ENCODE data around the gene LIMK1.
"Not testable (repeated sequence)": the region's sequence is repeated elsewhere in the genome, so short reads cannot be mapped to it uniquely, and the experiment has no call there.

The LIMK1 gene

DNA sequence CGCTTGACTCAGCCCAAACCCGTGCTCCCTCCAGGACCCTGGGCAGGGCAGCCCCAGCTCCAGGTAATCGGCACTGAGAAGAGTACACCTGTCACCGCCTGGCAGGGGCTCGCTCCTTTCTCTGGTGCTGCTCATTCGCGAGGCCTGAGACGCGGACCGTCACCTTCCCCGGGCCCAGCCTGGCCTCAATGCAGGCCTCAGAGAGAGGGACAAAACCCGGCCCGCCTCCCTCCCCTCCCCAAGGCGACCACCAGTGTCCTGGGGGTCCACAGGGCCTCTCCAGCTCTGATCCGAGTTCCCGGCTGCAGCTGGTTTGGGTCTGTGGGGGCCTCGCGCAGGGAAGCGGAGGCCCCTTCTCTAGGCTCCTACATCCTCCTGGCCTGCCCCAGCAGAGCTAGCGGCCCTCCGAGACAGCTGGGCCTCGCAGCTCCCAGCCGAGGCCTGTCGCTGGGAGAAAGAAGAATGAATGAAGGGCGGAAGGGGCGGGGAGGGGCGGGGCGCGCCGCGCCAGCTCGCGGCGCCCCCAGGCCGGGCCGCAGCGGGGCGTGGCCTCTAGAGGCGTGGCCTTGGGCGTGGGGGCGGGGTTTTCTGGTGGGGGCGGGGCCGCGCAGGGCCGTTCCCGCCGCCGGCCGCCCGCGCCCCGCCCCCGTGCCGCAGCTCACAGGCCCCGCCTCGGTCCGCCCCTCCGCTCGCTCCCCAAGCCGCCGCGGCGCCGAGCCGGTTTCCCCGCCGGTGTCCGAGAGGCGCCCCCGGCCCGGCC, at the start of gene LIMK1:
Gene LIMK1 (plus strand): TSS at position 688 of the 760 bp plus-strand sequence. CDS start 187 bp downstream, outside the sequence.
- peak; percentile 59 to 82 (median 62) for DNase-seq (ENCODE audit: low read depth in 3 of 3)

DNA sequence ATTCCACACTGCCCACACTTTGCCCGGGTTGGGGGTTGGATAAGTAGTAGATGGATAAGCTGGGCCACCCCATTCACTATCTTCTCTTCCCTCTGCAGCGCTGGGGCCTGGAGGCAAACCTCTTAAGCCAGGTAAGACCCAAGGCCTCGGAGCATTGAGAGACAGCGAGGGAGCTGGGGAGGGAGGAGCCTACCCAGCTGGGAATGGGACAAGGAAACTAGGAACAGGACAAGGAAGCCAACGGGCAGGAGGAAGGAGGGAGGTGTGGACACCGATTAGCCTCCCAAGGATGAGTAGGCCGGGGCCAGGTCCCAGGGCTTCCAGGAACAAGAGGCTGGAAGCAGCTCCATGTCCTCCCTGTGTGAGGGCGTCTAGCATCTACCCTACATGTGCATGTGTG, 46.0 kb upstream of the LIMK1 start:
- DNase-seq (ENCODE audit: low read depth in 3 of 3) = no peak

GRCh38 chr7:74038194-74038961, 45.2 kb upstream of the LIMK1 start:
- DNase-seq (ENCODE audit: low read depth in 3 of 3) = no peak

- DNase-seq (ENCODE audit: low read depth in 3 of 3) = no peak
Measured at GRCh38 chr7:74039337-74039736, 44.3 kb upstream of the LIMK1 start.

- no peak for DNase-seq (ENCODE audit: low read depth in 3 of 3)
Measured at GRCh38 chr7:74040101-74040790, 43.4 kb upstream of the LIMK1 start.

- no peak for DNase-seq (ENCODE audit: low read depth in 3 of 3)
Measured at GRCh38 chr7:74040791-74041520, 42.6 kb upstream of the LIMK1 start.

- no peak for DNase-seq (ENCODE audit: low read depth in 3 of 3)
Measured at GRCh38 chr7:74042746-74043522, 40.7 kb upstream of the LIMK1 start.

- DNase-seq (ENCODE audit: low read depth in 3 of 3) = no peak
Measured at GRCh38 chr7:74043523-74043951, 40.1 kb upstream of the LIMK1 start.

DNA sequence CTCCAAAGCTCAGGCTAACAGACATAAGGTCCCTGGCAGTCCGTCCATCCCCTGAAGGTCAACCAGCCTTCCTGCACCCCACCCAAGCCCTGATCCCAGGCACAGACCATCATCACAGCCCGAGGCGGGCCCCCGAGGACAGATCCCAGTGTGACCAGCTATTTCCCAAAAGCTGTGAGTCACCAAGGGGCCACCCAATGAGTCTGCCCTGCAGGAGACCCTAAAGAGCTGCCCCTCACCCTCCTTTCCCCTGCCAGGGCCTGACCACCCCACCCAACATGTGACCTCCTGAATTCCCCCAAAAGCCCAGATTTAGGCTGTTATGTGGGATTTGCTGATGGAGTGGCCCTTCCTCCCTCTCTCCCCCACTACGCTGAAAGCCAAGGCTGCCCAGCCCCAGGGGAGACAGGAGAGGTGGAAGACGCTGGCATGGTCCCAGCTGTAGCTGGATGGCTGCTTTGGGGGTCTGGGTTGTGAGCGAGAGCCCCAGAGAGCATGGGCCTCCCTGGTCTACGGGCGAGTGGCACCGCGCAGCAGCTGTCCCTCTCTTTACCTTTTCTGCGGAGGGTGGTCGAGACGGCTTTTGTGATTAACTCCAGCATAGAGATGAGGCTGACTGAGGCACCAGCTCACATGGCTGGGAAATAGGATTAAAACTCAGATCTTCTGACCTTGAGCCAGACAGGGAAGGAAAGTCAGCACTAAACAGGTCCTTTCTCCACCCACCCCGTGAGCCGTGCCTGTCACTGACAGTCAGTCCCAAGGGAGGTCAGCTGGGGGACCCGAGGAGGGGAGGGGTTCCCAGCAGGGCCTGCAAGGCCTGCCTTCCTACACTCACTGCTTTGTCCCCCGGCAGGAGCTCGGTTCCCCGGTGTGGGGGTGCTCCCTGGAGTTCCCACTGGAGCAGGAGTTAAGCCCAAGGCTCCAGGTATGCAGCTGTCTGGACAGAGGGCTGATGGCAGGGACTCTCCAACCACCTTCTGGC, 38.9 kb upstream of the LIMK1 start:
- no peak for DNase-seq (ENCODE audit: low read depth in 3 of 3)

DNA sequence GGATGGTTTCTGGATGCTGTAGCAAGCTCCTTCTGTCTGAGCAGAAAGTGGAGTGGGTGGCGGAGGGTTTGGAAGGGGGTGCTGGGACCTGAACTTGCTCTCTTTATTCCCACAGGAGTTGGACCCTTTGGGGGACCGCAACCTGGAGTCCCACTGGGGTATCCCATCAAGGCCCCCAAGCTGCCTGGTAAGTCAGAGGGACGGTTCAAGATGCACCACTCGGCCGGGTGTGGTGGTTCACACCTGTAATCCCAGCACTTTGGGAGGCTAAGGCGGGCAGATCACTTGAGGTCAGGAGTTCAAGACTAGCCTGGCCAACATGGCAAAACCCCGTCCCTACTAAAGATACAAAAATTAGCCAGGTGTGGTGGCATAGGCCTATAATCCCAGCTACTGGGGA, 37.0 kb upstream of the LIMK1 start:
- not testable (repeated sequence) for DNase-seq (ENCODE audit: low read depth in 3 of 3)

GRCh38 chr7:74047804-74048380, 35.7 kb upstream of the LIMK1 start:
- DNase-seq (ENCODE audit: low read depth in 3 of 3) = no peak

- no peak for DNase-seq (ENCODE audit: low read depth in 3 of 3)
Measured at GRCh38 chr7:74048999-74049599, 34.5 kb upstream of the LIMK1 start.

- DNase-seq (ENCODE audit: low read depth in 3 of 3) = no peak
Measured at GRCh38 chr7:74049997-74050798, 33.4 kb upstream of the LIMK1 start.

DNA sequence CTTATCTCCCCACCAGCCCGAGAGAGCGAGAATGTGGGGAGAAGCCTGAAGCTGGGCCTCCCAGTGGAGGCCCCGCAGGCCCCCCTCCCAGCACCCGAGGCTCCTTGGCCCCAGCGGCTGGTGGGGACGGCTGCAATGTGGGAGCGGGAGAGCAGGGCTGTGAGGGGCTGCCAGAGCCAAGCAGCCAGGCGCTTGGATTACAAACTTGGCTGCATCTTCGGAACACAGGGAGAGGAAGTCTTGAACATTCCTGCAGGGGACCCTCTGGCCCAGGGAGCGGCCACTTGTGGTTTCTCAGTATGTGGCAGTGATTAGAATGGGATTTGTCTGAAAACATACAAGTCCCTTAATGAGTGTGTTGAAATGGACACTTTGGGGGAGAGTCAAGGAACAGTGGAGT, 32.4 kb upstream of the LIMK1 start:
- no peak for DNase-seq (ENCODE audit: low read depth in 3 of 3)

DNA sequence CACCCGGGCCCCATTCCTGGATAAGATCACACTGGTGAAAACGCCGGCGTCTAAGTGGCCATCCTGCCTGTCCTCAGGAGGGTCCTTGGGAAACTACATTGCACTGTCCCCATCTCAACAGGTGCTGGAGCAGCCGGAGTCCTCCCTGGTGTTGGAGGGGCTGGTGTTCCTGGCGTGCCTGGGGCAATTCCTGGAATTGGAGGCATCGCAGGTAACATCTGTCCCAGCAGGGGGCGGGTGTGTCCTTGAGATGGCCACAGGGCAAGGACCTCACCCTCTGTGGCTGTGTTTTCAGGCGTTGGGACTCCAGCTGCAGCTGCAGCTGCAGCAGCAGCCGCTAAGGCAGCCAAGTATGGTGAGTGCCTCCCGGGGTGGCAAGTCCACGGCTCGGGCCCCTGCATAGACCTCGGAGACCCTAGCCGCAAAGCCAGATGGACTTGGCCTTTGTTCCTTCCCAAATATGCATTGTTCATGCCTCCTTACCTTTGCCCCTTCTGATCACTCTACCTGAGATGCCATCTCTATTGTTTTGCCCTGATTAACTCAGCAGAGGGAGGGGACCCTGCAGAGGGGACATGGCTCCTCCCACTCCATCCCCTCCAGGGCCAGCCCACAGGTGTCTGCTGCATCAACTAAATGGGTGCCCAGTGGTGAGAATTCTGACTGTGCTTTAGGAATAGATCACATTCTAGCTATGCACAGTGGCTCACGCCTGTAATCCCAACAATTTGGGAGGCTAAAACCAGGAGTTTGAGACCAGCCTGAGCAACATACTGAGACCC, 31.8 kb upstream of the LIMK1 start:
- no peak for DNase-seq (ENCODE audit: low read depth in 3 of 3)

DNA sequence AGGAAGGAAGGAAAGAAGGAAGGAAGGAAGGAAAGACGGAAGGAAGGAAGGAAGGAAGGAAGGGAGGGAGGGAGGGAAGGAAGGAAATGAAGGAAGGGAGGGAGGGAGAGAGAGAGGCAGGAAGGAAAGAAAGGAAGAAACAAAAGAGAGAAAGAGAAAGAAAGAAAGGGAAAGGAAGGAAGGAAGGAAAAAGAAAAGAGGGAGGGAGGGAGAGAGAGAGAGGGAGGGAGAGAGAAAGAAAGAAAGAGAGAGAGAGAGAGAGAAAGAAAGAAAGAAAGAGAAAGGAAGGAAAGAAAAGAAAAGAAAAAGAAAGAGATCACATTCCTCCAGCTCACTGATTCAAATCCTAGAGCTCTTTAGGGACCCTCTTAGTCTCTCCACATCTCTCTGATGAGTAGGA, 31.0 kb upstream of the LIMK1 start:
- no peak for DNase-seq (ENCODE audit: low read depth in 3 of 3)

DNA sequence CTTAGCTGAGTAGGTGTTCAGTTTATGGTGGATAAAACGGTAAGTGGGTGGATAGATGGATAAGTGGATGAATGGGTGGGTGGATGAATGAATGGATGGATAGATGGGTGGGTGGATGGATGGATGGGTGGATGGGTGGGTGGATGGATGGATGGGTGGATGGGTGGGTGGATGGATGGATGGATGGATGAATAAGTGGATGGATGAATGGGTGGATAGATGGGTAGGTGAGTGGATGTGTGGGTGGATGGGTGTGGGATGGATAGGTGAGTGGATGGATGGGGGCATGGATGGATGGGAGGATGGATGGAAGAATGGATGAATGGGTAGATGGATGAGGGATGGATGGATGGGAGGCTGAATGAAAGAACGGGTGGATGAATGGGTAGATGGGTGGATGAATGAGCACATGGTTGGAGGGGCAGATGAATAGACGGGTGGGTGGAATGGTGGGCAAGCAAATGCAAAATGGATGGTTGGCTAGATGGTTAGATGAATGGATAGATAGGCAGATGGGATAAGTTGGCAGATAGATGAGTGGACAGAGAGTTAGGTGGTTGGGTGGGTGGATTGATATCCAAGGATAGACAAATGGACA, 29.9 kb upstream of the LIMK1 start:
- no peak for DNase-seq (ENCODE audit: low read depth in 3 of 3)

All from stimulated activated CD4-positive, alpha-beta T cell treated with anti-CD3 and anti-CD28 coated beads, TNF-alpha, amount 100 ng/mL, for 48 hours (primary cell).